ENCODE data around the gene LASP1NB.
"Not testable (repeated sequence)": the region's sequence is repeated elsewhere in the genome, so short reads cannot be mapped to it uniquely, and the experiment has no call there.

LASP1NB gene

DNA sequence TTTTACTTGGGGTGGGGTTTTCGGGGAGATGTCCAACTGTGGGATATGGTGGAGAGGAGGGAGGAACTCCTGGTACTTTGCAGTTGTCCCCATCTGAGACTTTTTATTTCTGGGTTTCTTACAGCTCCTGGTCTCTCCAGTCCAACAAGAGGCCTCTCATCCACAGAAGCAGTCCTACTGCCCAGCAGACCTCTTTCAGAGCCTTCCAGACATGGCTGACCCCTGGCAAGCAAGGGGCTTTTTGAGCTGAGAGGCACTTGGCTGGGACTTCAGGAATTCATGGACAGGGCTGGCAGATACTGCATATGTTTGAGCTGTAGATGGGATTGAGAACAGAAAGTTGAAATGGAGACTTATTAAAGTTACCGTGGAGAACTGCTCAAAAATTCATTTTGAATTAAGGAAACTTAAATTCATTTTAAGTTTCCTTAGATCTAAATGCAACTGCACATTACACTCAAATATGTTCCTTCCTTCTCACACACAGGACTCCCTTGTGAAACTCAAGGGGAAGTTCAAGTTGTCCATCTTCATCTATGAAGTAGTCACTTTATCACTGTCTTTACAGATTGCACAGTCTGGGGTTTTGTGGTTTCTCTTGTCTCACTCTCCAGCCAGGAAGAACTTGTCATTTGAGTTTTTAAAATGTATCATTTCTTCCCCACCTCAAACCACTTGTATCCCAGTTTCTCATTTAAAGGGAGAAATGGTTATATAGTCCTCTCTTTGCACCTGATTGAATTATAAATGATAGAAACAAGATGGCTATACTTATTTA lies 1.1 kb downstream of the LASP1NB start (continued):
- TF ChIP-seq, protein P1, sequence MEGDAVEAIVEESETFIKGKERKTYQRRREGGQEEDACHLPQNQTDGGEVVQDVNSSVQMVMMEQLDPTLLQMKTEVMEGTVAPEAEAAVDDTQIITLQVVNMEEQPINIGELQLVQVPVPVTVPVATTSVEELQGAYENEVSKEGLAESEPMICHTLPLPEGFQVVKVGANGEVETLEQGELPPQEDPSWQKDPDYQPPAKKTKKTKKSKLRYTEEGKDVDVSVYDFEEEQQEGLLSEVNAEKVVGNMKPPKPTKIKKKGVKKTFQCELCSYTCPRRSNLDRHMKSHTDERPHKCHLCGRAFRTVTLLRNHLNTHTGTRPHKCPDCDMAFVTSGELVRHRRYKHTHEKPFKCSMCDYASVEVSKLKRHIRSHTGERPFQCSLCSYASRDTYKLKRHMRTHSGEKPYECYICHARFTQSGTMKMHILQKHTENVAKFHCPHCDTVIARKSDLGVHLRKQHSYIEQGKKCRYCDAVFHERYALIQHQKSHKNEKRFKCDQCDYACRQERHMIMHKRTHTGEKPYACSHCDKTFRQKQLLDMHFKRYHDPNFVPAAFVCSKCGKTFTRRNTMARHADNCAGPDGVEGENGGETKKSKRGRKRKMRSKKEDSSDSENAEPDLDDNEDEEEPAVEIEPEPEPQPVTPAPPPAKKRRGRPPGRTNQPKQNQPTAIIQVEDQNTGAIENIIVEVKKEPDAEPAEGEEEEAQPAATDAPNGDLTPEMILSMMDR (IDR thresholded peaks at IDR 0.05; ENCODE audit: low read depth, low read length, missing input control) = no peak
- TF ChIP-seq JUND (IDR thresholded peaks at IDR 0.05) = no peak

DNA sequence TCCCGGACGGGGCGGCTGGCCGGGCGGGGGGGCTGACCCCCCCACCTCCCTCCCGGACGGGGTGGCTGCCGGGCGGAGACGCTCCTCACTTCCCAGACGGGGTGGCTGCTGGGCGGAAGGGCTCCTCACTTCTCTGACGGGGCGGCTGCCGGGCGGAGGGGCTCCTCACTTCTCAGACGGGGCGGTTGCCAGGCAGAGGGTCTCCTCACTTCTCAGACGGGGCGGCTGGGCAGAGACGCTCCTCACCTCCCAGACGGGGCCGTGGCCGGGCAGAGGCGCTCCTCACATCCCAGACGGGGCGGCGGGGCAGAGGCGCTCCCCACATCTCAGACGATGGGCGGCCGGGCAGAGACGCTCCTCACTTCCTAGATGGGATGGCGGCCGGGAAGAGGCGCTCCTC lies 5.4 kb downstream of the LASP1NB start:
- not testable (repeated sequence) for H3K27me3 ChIP-seq (ENCODE audit: control insufficient read depth in 4 of 4, insufficient read depth in 4 of 4, low read length in 3 of 4); DNase-seq (ENCODE audit: low spot score); H3K4me1 ChIP-seq (ENCODE audit: control insufficient read depth in 4 of 4, insufficient read depth in 4 of 4, low read length in 3 of 4); H3K36me3 ChIP-seq (ENCODE audit: control insufficient read depth in 4 of 4, insufficient read depth in 3 of 4, low read depth in 1 of 4, low read length in 3 of 4); H3K9me3 ChIP-seq (ENCODE audit: control insufficient read depth in 4 of 4, low read length in 3 of 4); H3K27ac ChIP-seq (ENCODE audit: low read depth in 1 of 2, low read length in 2 of 2); H3K4me3 ChIP-seq (ENCODE audit: low read depth in 1 of 3, low read length in 3 of 3); H3K9ac ChIP-seq (ENCODE audit: low read depth in 1 of 2, low read length in 2 of 2)
- 97% methylated on average over 27 of the region's 36 CpGs for WGBS

DNA sequence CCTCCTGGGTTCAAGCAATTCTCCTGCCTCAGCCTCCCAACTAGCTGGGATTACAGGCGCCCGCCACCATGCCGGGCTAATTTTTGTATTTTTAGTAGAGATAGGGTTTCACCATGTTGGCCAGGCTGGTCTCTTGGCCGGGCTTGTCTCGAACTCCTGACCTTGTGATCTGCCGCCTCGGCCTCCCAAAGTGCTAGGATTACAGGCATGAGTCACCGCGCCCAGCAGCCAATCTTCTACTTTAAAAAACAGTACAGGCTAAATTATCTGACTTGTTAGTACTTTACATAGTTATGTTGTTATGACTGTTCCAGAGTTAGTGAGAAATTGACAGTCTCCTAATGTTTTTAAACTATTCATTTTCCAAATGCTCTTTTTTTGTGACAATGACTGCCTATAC lies 8.5 kb downstream of the LASP1NB start:
- WGBS = 87% methylated on average over 9 of the region's 9 CpGs
- not testable (repeated sequence) for H3K27me3 ChIP-seq (ENCODE audit: control insufficient read depth in 4 of 4, insufficient read depth in 4 of 4, low read length in 3 of 4); H3K4me3 ChIP-seq (ENCODE audit: low read depth in 1 of 3, low read length in 3 of 3); H3K9me3 ChIP-seq (ENCODE audit: control insufficient read depth in 4 of 4, low read length in 3 of 4); DNase-seq (ENCODE audit: low spot score); H3K27ac ChIP-seq (ENCODE audit: low read depth in 1 of 2, low read length in 2 of 2); H3K4me1 ChIP-seq (ENCODE audit: control insufficient read depth in 4 of 4, insufficient read depth in 4 of 4, low read length in 3 of 4); H3K9ac ChIP-seq (ENCODE audit: low read depth in 1 of 2, low read length in 2 of 2); H3K36me3 ChIP-seq (ENCODE audit: control insufficient read depth in 4 of 4, insufficient read depth in 3 of 4, low read depth in 1 of 4, low read length in 3 of 4)

GRCh38 chr17:38939987-38940386 lies 14.6 kb downstream of the LASP1NB start:
- no peak for DNase-seq (ENCODE audit: low spot score)
- no peak overlapping the region for H3K4me3 ChIP-seq (ENCODE audit: low read depth in 1 of 3, low read length in 3 of 3)
- no peaks in the 10 kb centered on the region for H3K4me1 ChIP-seq (ENCODE audit: control insufficient read depth in 4 of 4, insufficient read depth in 4 of 4, low read length in 3 of 4)
- H3K27me3 ChIP-seq (ENCODE audit: control insufficient read depth in 4 of 4, insufficient read depth in 4 of 4, low read length in 3 of 4) = no peaks in the 10 kb centered on the region
- H3K9me3 ChIP-seq (ENCODE audit: control insufficient read depth in 4 of 4, low read length in 3 of 4) = no peaks in the 10 kb centered on the region
- no peak for TF ChIP-seq SP1 (IDR thresholded peaks at IDR 0.05)
- no peak for TF ChIP-seq FOXA2 (IDR thresholded peaks at IDR 0.05)
- TF ChIP-seq, protein P1 (IDR thresholded peaks at IDR 0.05; ENCODE audit: low read depth, low read length, missing input control) = no peak
- no peak for TF ChIP-seq HNF4G (IDR thresholded peaks at IDR 0.05)
- no peak for TF ChIP-seq RXRA (IDR thresholded peaks at IDR 0.05)
- no peak for TF ChIP-seq ATF3 (IDR thresholded peaks at IDR 0.05)
- TF ChIP-seq YY1 (IDR thresholded peaks at IDR 0.05) = no peak
- no peak for TF ChIP-seq GABPA (IDR thresholded peaks at IDR 0.05 in 1 of 2, conservative IDR thresholded peaks at IDR 0.05 in 1 of 2)
- TF ChIP-seq RAD21 (IDR thresholded peaks at IDR 0.05) = no peak
- TF ChIP-seq HNF4A (conservative IDR thresholded peaks at IDR 0.05) = no peak
- TF ChIP-seq TAF1 (conservative IDR thresholded peaks at IDR 0.05) = no peak
- TF ChIP-seq, protein P2, sequence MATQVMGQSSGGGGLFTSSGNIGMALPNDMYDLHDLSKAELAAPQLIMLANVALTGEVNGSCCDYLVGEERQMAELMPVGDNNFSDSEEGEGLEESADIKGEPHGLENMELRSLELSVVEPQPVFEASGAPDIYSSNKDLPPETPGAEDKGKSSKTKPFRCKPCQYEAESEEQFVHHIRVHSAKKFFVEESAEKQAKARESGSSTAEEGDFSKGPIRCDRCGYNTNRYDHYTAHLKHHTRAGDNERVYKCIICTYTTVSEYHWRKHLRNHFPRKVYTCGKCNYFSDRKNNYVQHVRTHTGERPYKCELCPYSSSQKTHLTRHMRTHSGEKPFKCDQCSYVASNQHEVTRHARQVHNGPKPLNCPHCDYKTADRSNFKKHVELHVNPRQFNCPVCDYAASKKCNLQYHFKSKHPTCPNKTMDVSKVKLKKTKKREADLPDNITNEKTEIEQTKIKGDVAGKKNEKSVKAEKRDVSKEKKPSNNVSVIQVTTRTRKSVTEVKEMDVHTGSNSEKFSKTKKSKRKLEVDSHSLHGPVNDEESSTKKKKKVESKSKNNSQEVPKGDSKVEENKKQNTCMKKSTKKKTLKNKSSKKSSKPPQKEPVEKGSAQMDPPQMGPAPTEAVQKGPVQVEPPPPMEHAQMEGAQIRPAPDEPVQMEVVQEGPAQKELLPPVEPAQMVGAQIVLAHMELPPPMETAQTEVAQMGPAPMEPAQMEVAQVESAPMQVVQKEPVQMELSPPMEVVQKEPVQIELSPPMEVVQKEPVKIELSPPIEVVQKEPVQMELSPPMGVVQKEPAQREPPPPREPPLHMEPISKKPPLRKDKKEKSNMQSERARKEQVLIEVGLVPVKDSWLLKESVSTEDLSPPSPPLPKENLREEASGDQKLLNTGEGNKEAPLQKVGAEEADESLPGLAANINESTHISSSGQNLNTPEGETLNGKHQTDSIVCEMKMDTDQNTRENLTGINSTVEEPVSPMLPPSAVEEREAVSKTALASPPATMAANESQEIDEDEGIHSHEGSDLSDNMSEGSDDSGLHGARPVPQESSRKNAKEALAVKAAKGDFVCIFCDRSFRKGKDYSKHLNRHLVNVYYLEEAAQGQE (IDR thresholded peaks at IDR 0.05) = no peak
- TF ChIP-seq EGR1 (IDR thresholded peaks at IDR 0.05; ENCODE audit: low read depth in 2 of 2) = no peak
- TF ChIP-seq FOXA1 (IDR thresholded peaks at IDR 0.05) = no peak
- TF ChIP-seq JUND (IDR thresholded peaks at IDR 0.05) = no peak
- no peak for TF ChIP-seq NR2F2 (IDR thresholded peaks at IDR 0.05)
- TF ChIP-seq, protein P3, sequence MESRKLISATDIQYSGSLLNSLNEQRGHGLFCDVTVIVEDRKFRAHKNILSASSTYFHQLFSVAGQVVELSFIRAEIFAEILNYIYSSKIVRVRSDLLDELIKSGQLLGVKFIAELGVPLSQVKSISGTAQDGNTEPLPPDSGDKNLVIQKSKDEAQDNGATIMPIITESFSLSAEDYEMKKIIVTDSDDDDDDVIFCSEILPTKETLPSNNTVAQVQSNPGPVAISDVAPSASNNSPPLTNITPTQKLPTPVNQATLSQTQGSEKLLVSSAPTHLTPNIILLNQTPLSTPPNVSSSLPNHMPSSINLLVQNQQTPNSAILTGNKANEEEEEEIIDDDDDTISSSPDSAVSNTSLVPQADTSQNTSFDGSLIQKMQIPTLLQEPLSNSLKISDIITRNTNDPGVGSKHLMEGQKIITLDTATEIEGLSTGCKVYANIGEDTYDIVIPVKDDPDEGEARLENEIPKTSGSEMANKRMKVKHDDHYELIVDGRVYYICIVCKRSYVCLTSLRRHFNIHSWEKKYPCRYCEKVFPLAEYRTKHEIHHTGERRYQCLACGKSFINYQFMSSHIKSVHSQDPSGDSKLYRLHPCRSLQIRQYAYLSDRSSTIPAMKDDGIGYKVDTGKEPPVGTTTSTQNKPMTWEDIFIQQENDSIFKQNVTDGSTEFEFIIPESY (IDR thresholded peaks at IDR 0.05) = no peak
- no peaks in the 10 kb centered on the region for H3K36me3 ChIP-seq (ENCODE audit: control insufficient read depth in 4 of 4, insufficient read depth in 3 of 4, low read depth in 1 of 4, low read length in 3 of 4)
- H3K27ac ChIP-seq (ENCODE audit: low read depth in 1 of 2, low read length in 2 of 2) = no peak overlapping the region
- H3K9ac ChIP-seq (ENCODE audit: low read depth in 1 of 2, low read length in 2 of 2) = no peak overlapping the region
